ENCODE measurements around the gene DNAJC18.

- TF ChIP-seq CSDC2 (CRISPR knock-in tag; IDR thresholded peaks at IDR 0.05) (no peak), TOX (CRISPR knock-in tag; IDR thresholded peaks at IDR 0.05; ENCODE audit: borderline replicate concordance) (no peak), BACH2 (CRISPR knock-in tag; IDR thresholded peaks at IDR 0.05; ENCODE audit: borderline replicate concordance) (no peak), POU6F1 (CRISPR knock-in tag; IDR thresholded peaks at IDR 0.05; ENCODE audit: borderline replicate concordance, low read depth) (no peak), OSR1 (CRISPR knock-in tag; IDR thresholded peaks at IDR 0.05) (no peak)
Measured at GRCh38 chr5:139381837-139382761, 57.2 kb downstream of the DNAJC18 start.
